PC-9 (cell line): ENCODE results near the gene PIK3C3.

Source experiments
- CTCF ChIP-seq: fragments of 200-600 bp; sonication (generic); conservative IDR thresholded peaks from 2 replicates; pipeline ENCODE4 v1.6.1; 2017; ENCODE audit warnings: mixed run types, antibody characterized with exemption, mild to moderate bottlenecking, moderate library complexity
- EZH2 ChIP-seq: fragments of 200-600 bp; sonication (generic); IDR thresholded peaks from 2 replicates; pipeline ENCODE4 v1.8.0; 2017; ENCODE audit warnings: antibody characterized with exemption, low read depth

DNA sequence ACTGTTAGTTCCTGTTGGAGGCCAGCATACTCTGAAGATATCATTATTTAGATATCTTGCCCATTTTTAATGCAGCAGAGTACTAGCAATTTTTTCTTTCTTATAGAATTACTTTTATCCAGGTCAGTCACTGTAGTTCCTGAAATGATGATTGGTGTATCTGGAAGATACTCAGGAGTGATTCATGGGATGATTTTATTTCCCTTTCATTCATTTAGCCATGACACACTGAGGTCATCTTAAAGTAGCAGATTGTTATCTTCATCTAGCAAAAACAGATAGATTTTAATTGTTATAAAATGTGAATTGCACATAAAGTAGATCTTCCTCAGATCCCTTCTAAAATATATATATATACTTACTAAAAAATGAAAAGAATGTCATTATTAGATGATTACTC lies 109.1 kb downstream of the PIK3C3 start:
- TF ChIP-seq EZH2 = no peak
- TF ChIP-seq CTCF = no peak
